ENCODE data around the gene RADIL. TPM values are rescaled to one million over a fixed set of nuclear protein-coding genes. Genes with fewer than 3 reads are reported as not detected.

The RADIL gene
- total RNA-seq, 1 experiment from 2014 or later, result not detected

GRCh38 chr7:4837803-4838625 lies 45.5 kb downstream of the RADIL start:
- Mint-ChIP-seq H3K27me3 (ENCODE audit: insufficient read depth, unreplicated experiment) (no peaks in the 10 kb centered on the region), H3K4me1 (ENCODE audit: low read depth, unreplicated experiment) (no peaks in the 10 kb centered on the region), H3K27ac (ENCODE audit: unreplicated experiment) (no peak overlapping the region), H3K36me3 (ENCODE audit: insufficient read depth, unreplicated experiment) (no peaks in the 10 kb centered on the region), H3K4me3 (ENCODE audit: unreplicated experiment) (no peak overlapping the region), H3K9me3 (ENCODE audit: unreplicated experiment) (no peaks in the 10 kb centered on the region)
- no TSS peak for BruUV-seq (replicated peaks)
- Histone ChIP-seq H3K4me1 (no peaks in the 10 kb centered on the region), H3K27me3 (replicated peaks; ENCODE audit: control insufficient read depth, insufficient read depth, low read length) (no peaks in the 10 kb centered on the region), H3K4me3 (ENCODE audit: low read depth, low read length) (no peak overlapping the region), H3K9me3 (no peaks in the 10 kb centered on the region), H3K36me3 (ENCODE audit: control insufficient read depth, insufficient read depth, low read length) (no peaks in the 10 kb centered on the region)
- intact Hi-C loops (cut with micrococcal nuclease; ENCODE audit: unreplicated experiment), result no loop called here
- DNase-seq, result no peak
- POLR2A ChIA-PET, result no interaction called here
- CTCF ChIA-PET, result no interaction called here
- TF ChIP-seq CTCF (IDR thresholded peaks at IDR 0.05; ENCODE audit: insufficient read depth in 1 of 2, low read depth in 1 of 2, low read length in 1 of 2, severe bottlenecking in 1 of 2, unreplicated experiment in 1 of 2), result no peak

DNA sequence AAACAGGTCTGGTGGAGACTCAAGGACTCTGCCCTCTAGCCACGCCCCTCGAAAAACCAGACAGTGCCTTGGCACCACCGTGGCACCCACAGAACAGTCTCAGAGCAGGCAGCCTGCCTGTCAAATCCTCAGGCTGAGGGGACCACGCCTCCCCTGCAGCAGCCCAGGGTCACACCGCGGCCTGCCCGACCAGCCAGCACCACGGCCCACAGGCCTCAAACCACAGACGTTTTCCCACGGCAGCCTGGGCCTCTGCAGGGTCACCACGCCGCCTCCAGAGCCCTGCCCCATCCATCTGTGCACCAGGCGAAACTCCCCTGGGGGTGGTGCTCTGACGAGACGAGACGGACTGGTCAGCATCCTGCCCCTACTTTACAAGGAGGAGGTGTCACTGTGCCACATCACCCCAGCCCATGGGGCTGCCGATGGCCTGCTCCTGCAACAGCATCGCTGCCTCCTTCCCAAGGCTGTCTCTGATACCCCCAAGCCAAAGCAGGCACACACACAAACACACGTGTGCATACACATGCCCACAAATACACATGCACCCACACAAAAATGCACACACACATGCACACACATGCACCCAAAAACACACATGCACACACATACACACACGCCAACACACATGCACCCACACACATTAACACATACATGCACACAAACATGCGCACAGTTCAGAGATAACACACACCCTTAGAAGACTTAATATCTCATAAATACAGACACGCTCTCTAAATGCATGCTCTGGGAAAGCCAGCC lies 46.3 kb downstream of the RADIL start:
- no peaks in the 10 kb centered on the region for H3K36me3 ChIP-seq (ENCODE audit: control insufficient read depth, insufficient read depth, low read length)
- DNase-seq, result no peak
- H3K27me3 ChIP-seq (replicated peaks; ENCODE audit: control insufficient read depth, insufficient read depth, low read length), result no peaks in the 10 kb centered on the region
- no peak overlapping the region for H3K27ac Mint-ChIP-seq (ENCODE audit: unreplicated experiment)
- no peaks in the 10 kb centered on the region for H3K9me3 Mint-ChIP-seq (ENCODE audit: unreplicated experiment)
- no peaks in the 10 kb centered on the region for H3K27me3 Mint-ChIP-seq (ENCODE audit: insufficient read depth, unreplicated experiment)
- no peaks in the 10 kb centered on the region for H3K4me1 ChIP-seq
- intact Hi-C loops (cut with micrococcal nuclease; ENCODE audit: unreplicated experiment), result no loop called here
- H3K36me3 Mint-ChIP-seq (ENCODE audit: insufficient read depth, unreplicated experiment), result no peaks in the 10 kb centered on the region
- ChIA-PET CTCF (no interaction called here), POLR2A (no interaction called here)
- H3K4me3 ChIP-seq (ENCODE audit: low read depth, low read length), result no peak overlapping the region
- no TSS peak for BruUV-seq (replicated peaks)
- no peaks in the 10 kb centered on the region for H3K9me3 ChIP-seq
- H3K4me3 Mint-ChIP-seq (ENCODE audit: unreplicated experiment), result no peak overlapping the region
- H3K4me1 Mint-ChIP-seq (ENCODE audit: low read depth, unreplicated experiment), result no peaks in the 10 kb centered on the region
- TF ChIP-seq CTCF (IDR thresholded peaks at IDR 0.05; ENCODE audit: insufficient read depth in 1 of 2, low read depth in 1 of 2, low read length in 1 of 2, severe bottlenecking in 1 of 2, unreplicated experiment in 1 of 2), result no peak

DNA sequence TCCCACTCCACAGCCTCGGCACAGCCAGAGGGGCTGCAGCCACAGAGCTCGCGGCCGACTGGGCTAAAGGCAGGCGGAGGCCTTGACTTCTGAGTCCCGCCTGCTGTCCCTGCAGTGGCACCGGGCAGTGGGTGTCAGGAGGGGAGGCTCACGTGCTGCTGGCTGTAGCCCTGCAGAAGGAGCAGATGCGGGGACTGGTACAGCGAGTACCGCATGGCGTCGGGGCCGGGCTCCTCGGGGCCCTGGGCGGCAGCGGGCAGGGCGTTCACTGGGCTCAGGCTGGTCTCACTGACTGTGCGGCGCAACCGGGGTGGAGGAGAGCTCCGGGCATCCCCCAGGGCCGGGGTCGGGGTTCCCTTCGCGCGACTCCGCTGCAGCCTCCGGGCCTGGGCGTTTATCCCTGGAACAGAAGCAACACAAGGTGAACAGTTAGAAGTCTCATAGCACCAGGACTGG lies 47.3 kb downstream of the RADIL start:
- no peaks in the 10 kb centered on the region for H3K27me3 ChIP-seq (replicated peaks; ENCODE audit: control insufficient read depth, insufficient read depth, low read length)
- BruUV-seq (replicated peaks), result no TSS peak
- no peak overlapping the region for H3K4me3 ChIP-seq (ENCODE audit: low read depth, low read length)
- no peak for DNase-seq
- Mint-ChIP-seq H3K9me3 (ENCODE audit: unreplicated experiment) (no peaks in the 10 kb centered on the region), H3K4me3 (ENCODE audit: unreplicated experiment) (no peak overlapping the region), H3K4me1 (ENCODE audit: low read depth, unreplicated experiment) (no peaks in the 10 kb centered on the region), H3K36me3 (ENCODE audit: insufficient read depth, unreplicated experiment) (no peaks in the 10 kb centered on the region), H3K27me3 (ENCODE audit: insufficient read depth, unreplicated experiment) (no peaks in the 10 kb centered on the region), H3K27ac (ENCODE audit: unreplicated experiment) (no peak overlapping the region)
- POLR2A ChIA-PET, result no interaction called here
- no peaks in the 10 kb centered on the region for H3K9me3 ChIP-seq
- intact Hi-C loops (cut with micrococcal nuclease; ENCODE audit: unreplicated experiment), result no loop called here
- CTCF ChIA-PET, result no interaction called here
- H3K4me1 ChIP-seq, result no peaks in the 10 kb centered on the region
- no peaks in the 10 kb centered on the region for H3K36me3 ChIP-seq (ENCODE audit: control insufficient read depth, insufficient read depth, low read length)
- no peak for TF ChIP-seq CTCF (IDR thresholded peaks at IDR 0.05; ENCODE audit: insufficient read depth in 1 of 2, low read depth in 1 of 2, low read length in 1 of 2, severe bottlenecking in 1 of 2, unreplicated experiment in 1 of 2)

All from Caco-2 (cell line).